ENCODE results near the gene MAMDC2. TPM values are rescaled to one million over a fixed set of nuclear protein-coding genes. Genes with fewer than 3 reads are reported as not detected.

Gene MAMDC2
- total and polyA plus RNA-seq, 2 of the 8 experiments (the other 6 are each of a cell fraction or from before 2014, with no cell fraction given): 6.1 to 15.4 TPM

DNA sequence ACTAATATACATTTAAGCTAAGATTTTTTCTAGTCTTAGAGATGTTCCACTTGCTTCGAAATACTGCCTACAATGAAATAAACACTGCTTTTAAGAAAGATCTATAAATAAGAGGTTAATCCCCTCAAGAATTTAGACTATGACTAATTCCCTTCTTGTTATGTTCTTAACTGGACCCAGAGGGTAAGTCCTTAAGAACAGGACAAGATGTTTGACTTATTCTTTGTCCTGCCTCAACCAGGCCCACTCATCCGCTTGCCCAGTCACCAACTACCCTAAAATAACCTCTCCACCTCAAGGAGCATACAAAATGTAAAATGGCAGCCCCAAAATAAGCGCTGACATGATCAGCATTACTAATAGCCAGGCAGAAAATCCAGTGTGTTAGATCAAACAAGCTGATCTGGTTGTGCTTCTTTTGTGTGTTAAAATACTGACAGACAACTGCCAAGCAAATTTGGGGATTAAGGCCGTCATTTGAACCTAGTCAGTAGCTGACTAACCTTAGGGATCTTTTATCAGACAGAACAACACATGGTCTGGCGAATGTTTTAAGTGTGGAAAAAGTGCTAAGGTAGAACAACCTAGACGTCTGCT, 121.5 kb downstream of the MAMDC2 start (continued):
- TF ChIP-seq RBBP5 (IDR thresholded peaks at IDR 0.05; ENCODE audit: borderline replicate concordance, low read depth, low read length) (no peak), MAX (IDR thresholded peaks at IDR 0.05) (no peak), MAFK (IDR thresholded peaks at IDR 0.05; ENCODE audit: low read depth, low read length) (no peak), FOSL1 (IDR thresholded peaks at IDR 0.05; ENCODE audit: insufficient read depth, low read depth, low read length) (no peak), CHD1 (IDR thresholded peaks at IDR 0.05; ENCODE audit: low read depth, low read length) (no peak), TBP (IDR thresholded peaks at IDR 0.05; ENCODE audit: low read depth, low read length) (no peak)

All from H1 (cell line).